NCI-H345 treated with DMSO at 0.1 percent for 48 hours (cell line): ENCODE results near the gene CCDC71.

Experiments used
- DNase-seq: peaks from one replicate; lab custom pipeline; 2025; ENCODE audit not compliant: unreplicated experiment; lab: John Stamatoyannopoulos, UW

Gene CCDC71

GRCh38 chr3:49165771-49166751 is at the start of gene CCDC71:
Gene CCDC71 (minus strand): TSS chr3:49166331. CDS start chr3:49164208, 2,123 bp downstream.
- peak; percentile 28 for DNase-seq

- DNase-seq = no peak
Observed at GRCh38 chr3:49213998-49214397, 47.9 kb upstream of the CCDC71 start.

GRCh38 chr3:49213541-49213943 is 47.4 kb upstream of the CCDC71 start:
- DNase-seq = no peak

- DNase-seq = no peak
Observed at GRCh38 chr3:49199900-49200281, 33.8 kb upstream of the CCDC71 start.

GRCh38 chr3:49199239-49199899 is 33.2 kb upstream of the CCDC71 start:
- DNase-seq = no peak

DNA sequence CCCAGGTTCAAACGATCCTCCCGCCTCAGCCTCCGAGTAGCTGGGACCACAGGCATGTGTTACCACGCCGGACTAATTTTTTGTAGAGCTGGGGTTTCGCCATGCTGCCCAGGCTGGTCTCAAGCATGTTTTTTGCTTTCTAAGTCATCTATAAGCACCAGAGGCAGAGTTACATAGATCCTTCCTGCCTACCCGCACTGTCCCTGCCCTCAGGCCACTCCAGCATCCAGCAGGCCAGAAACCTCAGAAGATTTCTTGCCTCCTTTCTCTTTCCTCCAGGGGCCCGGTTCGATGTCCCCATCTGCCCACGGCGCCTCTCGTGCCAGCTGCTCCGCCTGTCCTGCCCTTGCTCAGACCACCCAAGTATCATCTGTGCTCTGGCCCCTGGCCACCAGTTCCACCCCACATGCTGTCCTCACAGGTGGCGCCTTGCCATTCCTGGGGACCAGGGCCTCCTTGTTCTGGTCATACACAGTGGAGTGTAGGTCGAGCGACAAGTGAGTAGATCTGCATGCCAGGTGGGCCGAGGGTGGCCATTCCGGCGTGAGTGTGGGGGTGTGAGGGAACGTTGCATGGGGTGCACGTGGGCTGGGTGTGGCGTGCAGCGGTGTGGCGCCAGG is 32.6 kb upstream of the CCDC71 start:
- DNase-seq = no peak

DNA sequence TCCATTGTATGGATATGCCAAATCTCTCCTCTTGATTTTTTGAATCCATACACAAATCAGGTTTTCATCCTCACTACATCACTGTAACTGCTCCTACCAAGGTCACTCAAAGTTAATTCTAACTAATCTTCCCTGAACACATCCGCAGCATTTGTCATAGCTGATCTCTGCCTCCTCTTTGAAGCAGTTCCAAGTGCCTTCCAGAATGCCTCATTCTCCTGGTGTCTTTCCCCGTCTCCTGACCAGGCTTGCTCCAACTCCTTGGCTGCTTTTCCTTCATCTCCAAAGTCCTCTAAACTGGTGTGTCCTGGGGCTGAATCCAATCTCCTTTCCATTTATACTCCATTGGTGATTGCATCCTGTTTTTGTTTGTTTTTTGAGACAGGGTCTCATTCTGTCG is 32.0 kb upstream of the CCDC71 start:
- DNase-seq = no peak

- DNase-seq = no peak
Observed at GRCh38 chr3:49191741-49192140, 25.6 kb upstream of the CCDC71 start.

GRCh38 chr3:49183873-49184272 is 17.7 kb upstream of the CCDC71 start:
- DNase-seq = no peak

DNA sequence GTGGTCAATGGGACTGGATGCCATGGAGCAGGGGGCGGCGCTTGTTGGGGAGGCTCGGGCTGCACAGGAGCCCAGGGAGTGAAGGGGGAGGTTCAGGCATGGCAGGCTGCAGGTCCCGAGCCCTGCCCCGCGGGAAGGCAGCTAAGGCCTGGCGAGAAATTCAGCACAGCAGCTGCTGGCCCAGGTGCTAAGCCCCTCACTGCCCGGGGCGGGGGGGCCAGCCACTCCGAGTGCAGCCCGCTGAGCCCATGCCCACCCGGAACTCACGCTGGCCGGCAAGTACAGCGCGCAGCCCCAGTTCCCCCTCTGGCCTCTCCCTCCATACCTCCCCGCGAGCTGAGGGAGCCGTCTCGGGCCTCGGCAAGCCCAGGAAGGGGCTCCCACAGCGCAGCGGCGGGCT is 16.6 kb upstream of the CCDC71 start:
- no peak for DNase-seq

GRCh38 chr3:49181351-49181750 is 15.2 kb upstream of the CCDC71 start:
- DNase-seq = no peak

GRCh38 chr3:49180116-49180515 is 14.0 kb upstream of the CCDC71 start:
- no peak for DNase-seq

GRCh38 chr3:49177073-49177472 is 10.9 kb upstream of the CCDC71 start:
- no peak for DNase-seq

DNA sequence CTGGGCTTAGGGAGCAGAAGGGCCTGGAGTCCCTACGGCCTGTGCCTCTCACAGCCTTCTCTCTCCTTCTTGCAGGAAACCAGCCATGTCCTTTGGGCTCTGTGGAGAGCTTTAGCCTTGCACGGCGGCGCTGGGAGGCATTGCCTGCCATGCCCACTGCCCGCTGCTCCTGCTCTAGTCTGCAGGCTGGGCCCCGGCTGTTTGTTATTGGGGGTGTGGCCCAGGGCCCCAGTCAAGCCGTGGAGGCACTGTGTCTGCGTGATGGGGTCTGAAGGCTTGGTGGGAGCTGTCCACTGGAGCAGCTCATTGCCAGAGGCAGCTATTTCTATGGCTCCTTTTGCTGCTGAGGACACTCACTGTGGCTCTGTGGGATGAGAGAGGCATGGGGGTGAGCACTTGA is 9.4 kb upstream of the CCDC71 start:
- DNase-seq = no peak

DNA sequence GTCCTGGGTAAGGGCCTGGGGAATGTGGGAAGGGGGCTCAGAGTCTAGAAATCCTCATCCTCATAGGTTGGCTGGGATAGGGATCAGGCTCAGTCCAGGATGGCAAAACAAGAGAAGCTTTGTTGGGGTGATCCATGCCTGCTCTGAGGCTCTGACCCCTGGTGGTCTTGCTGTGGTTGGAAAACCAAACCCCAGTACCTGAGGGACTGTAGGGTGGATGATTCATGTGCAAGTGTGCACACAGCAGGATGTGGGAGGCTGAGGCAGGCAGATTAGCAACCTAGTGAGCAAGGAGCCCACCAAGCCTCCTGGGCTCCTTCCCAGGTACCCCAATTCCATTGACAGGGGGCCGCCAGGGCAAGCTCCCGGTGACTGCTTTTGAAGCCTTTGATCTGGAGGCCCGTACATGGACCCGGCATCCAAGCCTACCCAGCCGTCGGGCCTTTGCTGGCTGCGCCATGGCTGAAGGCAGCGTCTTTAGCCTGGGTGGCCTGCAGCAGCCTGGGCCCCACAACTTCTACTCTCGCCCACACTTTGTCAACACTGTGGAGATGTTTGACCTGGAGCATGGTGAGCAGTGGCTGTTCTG is 8.4 kb upstream of the CCDC71 start:
- DNase-seq = no peak

- no peak for DNase-seq
Observed at GRCh38 chr3:49173792-49174170, 7.7 kb upstream of the CCDC71 start.

GRCh38 chr3:49173116-49173791 is 7.1 kb upstream of the CCDC71 start:
- DNase-seq = peak; percentile 31

DNA sequence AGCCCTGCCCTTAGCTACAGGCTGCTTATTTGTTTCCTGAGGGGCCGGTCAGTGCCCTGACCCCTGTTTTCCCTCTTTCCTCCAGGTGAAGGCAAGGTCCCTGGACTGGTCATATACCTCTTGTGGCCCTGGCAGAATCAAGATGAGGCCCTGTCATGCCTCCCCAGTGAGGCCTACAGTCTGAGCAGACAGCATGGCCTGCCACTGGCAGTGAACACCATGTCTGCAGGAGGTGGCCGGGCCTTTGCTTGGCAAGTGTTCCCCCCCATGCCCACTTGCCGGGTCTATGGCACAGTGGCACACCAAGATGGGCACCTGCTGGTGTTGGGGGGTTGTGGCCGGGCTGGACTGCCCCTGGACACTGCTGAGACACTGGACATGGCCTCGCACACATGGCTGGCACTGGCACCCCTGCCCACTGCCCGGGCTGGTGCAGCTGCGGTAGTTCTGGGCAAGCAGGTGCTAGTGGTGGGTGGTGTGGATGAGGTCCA is 6.5 kb upstream of the CCDC71 start:
- no peak for DNase-seq

GRCh38 chr3:49171775-49172500 is 5.8 kb upstream of the CCDC71 start:
- DNase-seq = no peak
